IMR-90 (cell line): Measurements from ENCODE around the gene VAT1L. TPM values are rescaled to one million over a fixed set of nuclear protein-coding genes. Genes with fewer than 3 reads are reported as not detected.

ENCODE experiments used
- ATAC-seq: fragments of 200-7000 bp; cut with Tn5 transposase; 2 replicates; pipeline ENCODE4 v1.9.1; 2020; ENCODE audit warnings: low read depth, mild to moderate bottlenecking, moderate library complexity
- BruUV-seq: library from RNA; stranded (reverse); fragments of 400-500 nt; replicated peaks from 2 replicates; lab custom pipeline; 2021; lab: Mats Ljungman, UMichigan
- CTCF ChIA-PET: fragments of 300-600 bp; formaldehyde crosslinking; extraction: SDS; loops from one replicate; lab custom pipeline; 2021; ENCODE audit warnings: antibody characterized with exemption; lab: Yijun Ruan, JAX
- POLR2A ChIA-PET: fragments of 300-600 bp; sonication (Branson Sonifier 250); formaldehyde crosslinking; loops from one replicate; lab custom pipeline; 2022; ENCODE audit warnings: antibody characterized with exemption; ENCODE audit not compliant: unreplicated experiment; lab: Charles Lee
- DNase-seq: peaks from one replicate; pipeline ENCODE4 v3.0.0; 2013
- H2AFZ ChIP-seq: replicated peaks from 2 replicates; pipeline ENCODE3; 2013; ENCODE audit warnings: low read length, mild to moderate bottlenecking; ENCODE audit not compliant: poor library complexity
- H2AK5ac ChIP-seq: 2 replicates; pipeline ENCODE4 v1.6.1; 2013; ENCODE audit warnings: low read depth, low read length, inconsistent platforms
- H2AK9ac ChIP-seq: replicated peaks from 2 replicates; pipeline ENCODE3; 2013; ENCODE audit warnings: mild to moderate bottlenecking, low read depth, low read length, moderate library complexity; ENCODE audit not compliant: poor library complexity
- H2BK120ac ChIP-seq: 2 replicates; pipeline ENCODE4 v1.6.1; 2013; ENCODE audit warnings: low read depth, low read length, inconsistent platforms
- H2BK15ac ChIP-seq: 3 replicates; pipeline ENCODE4 v1.6.1; 2013; ENCODE audit warnings: low read depth, low read length, inconsistent platforms
- H2BK20ac ChIP-seq: 2 replicates; pipeline ENCODE4 v1.6.1; 2013; ENCODE audit warnings: low read depth, mild to moderate bottlenecking, inconsistent platforms, low read length, moderate library complexity
- H2BK5ac ChIP-seq: 2 replicates; pipeline ENCODE4 v1.6.1; 2013; ENCODE audit warnings: mild to moderate bottlenecking, low read depth, low read length, inconsistent platforms; ENCODE audit not compliant: poor library complexity, severe bottlenecking
- H3K14ac ChIP-seq: replicated peaks from 2 replicates; pipeline ENCODE4 v1.6.1; 2013; ENCODE audit warnings: low read depth, low read length, inconsistent platforms
- H3K18ac ChIP-seq: 2 replicates; pipeline ENCODE4 v1.6.1; 2013; ENCODE audit warnings: low read depth, low read length, control low read depth
- H3K23ac ChIP-seq: 2 replicates; pipeline ENCODE4 v1.6.1; 2013; ENCODE audit warnings: low read depth, low read length, inconsistent platforms
- H3K27ac ChIP-seq: 2 replicates; pipeline ENCODE4 v1.5.1; 2013; ENCODE audit warnings: mild to moderate bottlenecking, control low read depth, low read length; ENCODE audit not compliant: insufficient read depth
- H3K27me3 ChIP-seq: 2 replicates; pipeline ENCODE4 v1.6.1; 2013; ENCODE audit warnings: low read length; ENCODE audit not compliant: control insufficient read depth, insufficient read depth
- H3K36me3 ChIP-seq: 2 replicates; pipeline ENCODE4 v1.6.1; 2013; ENCODE audit warnings: low read length, mixed read lengths; ENCODE audit not compliant: control insufficient read depth, insufficient read depth
- H3K4ac ChIP-seq: 2 replicates; pipeline ENCODE4 v1.6.1; 2013; ENCODE audit warnings: low read depth, low read length, inconsistent platforms
- H3K4me1 ChIP-seq: 2 replicates; pipeline ENCODE4 v1.6.1; 2013; ENCODE audit warnings: low read length, mixed read lengths; ENCODE audit not compliant: control insufficient read depth, insufficient read depth
- H3K4me2 ChIP-seq: 2 replicates; pipeline ENCODE4 v1.6.1; 2013; ENCODE audit warnings: low read depth, mild to moderate bottlenecking, control low read depth, low read length, moderate library complexity
- H3K4me3 ChIP-seq: 2 replicates; pipeline ENCODE4 v1.5.1; 2013; ENCODE audit warnings: low read depth, mild to moderate bottlenecking, control low read depth, low read length, moderate library complexity; ENCODE audit not compliant: insufficient read depth
- H3K56ac ChIP-seq: 2 replicates; pipeline ENCODE4 v1.6.1; 2013; ENCODE audit warnings: low read length, inconsistent platforms; ENCODE audit not compliant: insufficient read depth; ENCODE audit errors: extremely low read depth
- H3K79me1 ChIP-seq, 2 experiments: 2 replicates each; pipeline ENCODE4 v1.6.1; 2013; ENCODE audit warnings: low read length in 2 of 2, inconsistent platforms in 1 of 2, low read depth in 1 of 2
- H3K9ac ChIP-seq: 2 replicates; pipeline ENCODE4 v1.6.1; 2013; ENCODE audit warnings: low read depth, low read length, control low read depth
- H3K9me1 ChIP-seq: 2 replicates; pipeline ENCODE4 v1.6.1; 2013; ENCODE audit warnings: low read length, inconsistent platforms; ENCODE audit not compliant: insufficient read depth
- H3K9me3 ChIP-seq: 2 replicates; pipeline ENCODE4 v1.6.1; 2013; ENCODE audit warnings: low read length; ENCODE audit not compliant: control insufficient read depth, insufficient read depth
- H4K20me1 ChIP-seq: 2 replicates; pipeline ENCODE4 v1.6.1; 2013; ENCODE audit warnings: low read length, inconsistent platforms; ENCODE audit not compliant: insufficient read depth
- H4K5ac ChIP-seq: 2 replicates; pipeline ENCODE4 v1.6.1; 2013; ENCODE audit warnings: mild to moderate bottlenecking, low read depth, low read length, control low read depth
- H4K8ac ChIP-seq, 2 experiments: 2 replicates each; pipeline ENCODE4 v1.6.1; 2013; ENCODE audit warnings: low read depth in 2 of 2, low read length in 2 of 2, control low read depth in 1 of 2, inconsistent platforms in 1 of 2
- H4K91ac ChIP-seq: 2 replicates; pipeline ENCODE4 v1.6.1; 2013; ENCODE audit warnings: low read depth, low read length, inconsistent platforms; ENCODE audit not compliant: insufficient read depth
- BHLHE40 ChIP-seq: fragments of 150-350 bp; IDR thresholded peaks from 2 replicates; pipeline ENCODE4 v1.6.1; 2016; ENCODE audit warnings: mild to moderate bottlenecking, low read depth, low read length
- FOS ChIP-seq: fragments of 150-350 bp; IDR thresholded peaks from 2 replicates; pipeline ENCODE4 v1.6.1; 2016; ENCODE audit warnings: low read depth, low read length
- MAZ ChIP-seq: IDR thresholded peaks from 2 replicates; pipeline ENCODE4 v1.6.1; 2012; ENCODE audit warnings: low read depth, mild to moderate bottlenecking, low read length, improper control_type of control experiment, moderate library complexity, borderline replicate concordance
- NFE2L2 ChIP-seq: fragments of 150-350 bp; IDR thresholded peaks from 2 replicates; pipeline ENCODE4 v1.6.1; 2016; ENCODE audit warnings: low read depth, mild to moderate bottlenecking, low read length
- RAD21 ChIP-seq: IDR thresholded peaks from 2 replicates; pipeline ENCODE4 v1.6.1; 2012; ENCODE audit warnings: low read length, improper control_type of control experiment
- RFX5 ChIP-seq: IDR thresholded peaks from 2 replicates; pipeline ENCODE4 v1.8.0; 2012; ENCODE audit warnings: low read depth, mild to moderate bottlenecking, low read length, moderate library complexity
- SMC3 ChIP-seq: fragments of 150-350 bp; IDR thresholded peaks from 2 replicates; pipeline ENCODE4 v1.6.1; 2016; ENCODE audit warnings: low read depth, mild to moderate bottlenecking, antibody characterized with exemption, low read length, moderate library complexity
- WGBS, 2 experiments: methylation state at CpG; one replicate each; pipeline versions ENCODE4 v1.1.5 to v1.1.7; 2013; ENCODE audit warnings: missing lambda C conversion rate in 2 of 2; ENCODE audit not compliant: insufficient read length in 1 of 2; ENCODE audit errors: extremely low coverage in 2 of 2; 5-methylcytosine and 5-hydroxymethylcytosine counted together
- dilution Hi-C: fragments of 300-500 bp; cut with HindIII; formaldehyde crosslinking; loops from one replicate; pipeline ENCODE4 v1.14.3; 2018; ENCODE audit warnings: low sequenced_read_pairs; ENCODE audit not compliant: unreplicated experiment
- in situ Hi-C: fragments of 300-500 bp; cut with MboI; formaldehyde crosslinking; loops from 3 replicates; pipeline ENCODE4 v1.14.3; 2019; ENCODE audit warnings: low sequenced_read_pairs, inconsistent platforms, mixed read lengths
- intact Hi-C: fragments of 100-400 bp; cut with micrococcal nuclease; formaldehyde crosslinking; loops from 2 replicates; pipeline ENCODE4 v1.10.0; 2022
- polyA plus RNA-seq, 3 experiments: library from polyadenylated mRNA; depleted of rRNA; stranded (reverse); fragments of >200 nt; gene quantifications; 2 replicates each; pipeline ENCODE4 v1.2.3, GENCODE V29; 2012; ENCODE audit warnings: low replicate concordance in 1 of 3
- total RNA-seq: library from RNA; depleted of rRNA; stranded (reverse); fragments of >200 nt; gene quantifications from 2 replicates; pipeline ENCODE4 v1.2.3, GENCODE V29; 2012

VAT1L gene
- total and polyA plus RNA-seq, 2 of the 4 experiments (the other 2 are of a cell fraction) = 15.4 to 18.5 TPM

GRCh38 chr16:77793417-77793816 is 5.1 kb downstream of the VAT1L start:
- peak overlapping the region; percentile 26; the same call in 1 of the 3 replicates for H2BK15ac ChIP-seq
- no peak overlapping the region for H2BK120ac ChIP-seq
- H3K4ac ChIP-seq = no peak overlapping the region
- no CpG with 5 or more reads among the region's 2 CpGs for WGBS, 2 experiments
- no peak overlapping the region for H3K18ac ChIP-seq
- ATAC-seq = no peak
- H4K5ac ChIP-seq = no peak overlapping the region
- H3K56ac ChIP-seq = no peak overlapping the region
- H3K4me2 ChIP-seq = no peak overlapping the region
- intact Hi-C loops = no loop called here
- H4K8ac ChIP-seq = no peak overlapping the region
- H3K9me1 ChIP-seq = peaks cover 7% of the 10 kb centered on the region; the same call in 1 of the 2 replicates
- BruUV-seq = no TSS peak
- H3K14ac ChIP-seq = no peak overlapping the region
- 0 out of 2 replicates have a peak overlapping the region, but pooled peaks have one; percentile 24 for H2BK20ac ChIP-seq
- no peak overlapping the region for H2AK9ac ChIP-seq
- no peaks in the 10 kb centered on the region for H3K9me3 ChIP-seq
- TF ChIP-seq MAZ (no peak), RFX5 (no peak), NFE2L2 (no peak), RAD21 (no peak), BHLHE40 (no peak), FOS (no peak), SMC3 (no peak)
- peaks cover 14% of the 10 kb centered on the region in 2 experiments; a peak in 3 of 4 replicates for H3K79me1 ChIP-seq
- no peaks in the 10 kb centered on the region for H4K20me1 ChIP-seq
- no peak overlapping the region for H2AK5ac ChIP-seq
- H4K91ac ChIP-seq = no peak overlapping the region
- H3K27me3 ChIP-seq = peaks cover 4% of the 10 kb centered on the region; the same call in 1 of the 2 replicates
- H3K27ac ChIP-seq = no peak overlapping the region
- H2BK5ac ChIP-seq = no peak overlapping the region
- H2AFZ ChIP-seq = no peak overlapping the region
- in situ Hi-C loops = no loop called here
- dilution Hi-C loops = no loop called here
- no peak overlapping the region for H3K4me3 ChIP-seq
- CTCF ChIA-PET = no interaction called here
- POLR2A ChIA-PET = no interaction called here
- H3K36me3 ChIP-seq = no peaks in the 10 kb centered on the region
- DNase-seq = no peak
- H3K9ac ChIP-seq = no peak overlapping the region
- H3K4me1 ChIP-seq = peaks cover 8% of the 10 kb centered on the region
- H3K23ac ChIP-seq = no peak overlapping the region
